Lung (tissue), 12 donors: Measurements from ENCODE around the gene TWIST2. TPM values are rescaled to one million over a fixed set of nuclear protein-coding genes. Genes with fewer than 3 reads are reported as not detected.

ENCODE experiments used
- ATAC-seq: fragments of 200-7000 bp; cut with Tn5 transposase; one replicate; pipeline ENCODE4 v1.9.1; 2020; ENCODE audit warnings: moderate number of reproducible peaks; ENCODE audit not compliant: insufficient read depth, low FRiP score
- DNase-seq, 3 donors: peaks; one replicate each; pipeline ENCODE4 v3.0.0-alpha.2; 2013 to 2017
- H3K27ac ChIP-seq, 2 donors: one replicate each; pipeline ENCODE4 v1.5.1; 2013; ENCODE audit warnings: mild to moderate bottlenecking in 2 of 2, moderate library complexity in 2 of 2, control low read depth in 1 of 2, inconsistent platforms in 1 of 2, low read depth in 1 of 2, low read length in 1 of 2
- H3K27me3 ChIP-seq, 3 donors: one replicate each; pipeline ENCODE4 v1.5.1; 2013; ENCODE audit warnings: low read length in 2 of 3; ENCODE audit not compliant: control insufficient read depth in 3 of 3, insufficient read depth in 3 of 3
- H3K36me3 ChIP-seq, 4 donors: one replicate each; pipeline ENCODE4 v1.5.1; 2013; ENCODE audit warnings: low read length in 4 of 4, mild to moderate bottlenecking in 1 of 4, moderate library complexity in 1 of 4; ENCODE audit not compliant: control insufficient read depth in 4 of 4, insufficient read depth in 4 of 4
- H3K4me1 ChIP-seq, 5 donors: one replicate each; pipeline ENCODE4 v1.5.1; 2013; ENCODE audit warnings: low read length in 5 of 5, mild to moderate bottlenecking in 2 of 5, moderate library complexity in 1 of 5; ENCODE audit not compliant: control insufficient read depth in 5 of 5, insufficient read depth in 5 of 5
- H3K4me3 ChIP-seq: one replicate; pipeline ENCODE4 v1.5.1; 2013; ENCODE audit warnings: mild to moderate bottlenecking, control low read depth, moderate library complexity
- H3K9ac ChIP-seq, 2 donors: one replicate each; pipeline ENCODE4 v1.5.1; 2013; ENCODE audit warnings: low read length in 2 of 2, control low read depth in 1 of 2; ENCODE audit not compliant: insufficient read depth in 1 of 2
- H3K9me3 ChIP-seq, 4 donors: one replicate each; pipeline ENCODE4 v1.5.1; 2013; ENCODE audit warnings: low read length in 3 of 4, mild to moderate bottlenecking in 1 of 4, moderate library complexity in 1 of 4; ENCODE audit not compliant: control insufficient read depth in 4 of 4, insufficient read depth in 3 of 4
- CTCF ChIP-seq: IDR thresholded peaks from 2 replicates; pipeline ENCODE4 v1.5.1; 2012; ENCODE audit warnings: mild to moderate bottlenecking; ENCODE audit errors: control extremely low read depth, extremely low read depth
- WGBS, 2 donors: extraction: QIAGEN DNeasy Blood & Tissue Kit; methylation state at CpG; one replicate each; pipeline ENCODE4 v1.1.7; 2013; 5-methylcytosine and 5-hydroxymethylcytosine counted together
- polyA plus RNA-seq, 2 donors: library from polyadenylated mRNA; stranded (reverse); fragments of 200-250 nt; gene quantifications; one replicate each; pipeline ENCODE4 v1.2.1, GENCODE V29; 2013
- total RNA-seq, 2 donors: library from RNA; depleted of rRNA in 1 of 2; stranded (reverse); fragments of >200 nt in 1 of 2; gene quantifications; one replicate each; pipeline ENCODE4 v1.2.1, GENCODE V29; 2014 to 2021
- donor health status: control.
- donor health status: control.
- donor health status: Bipolar disorder and iron deficiency.
- donor health status: healthy.
- donor health status: DM: yes; HTN: yes; CAD: no.

Gene TWIST2
- total and polyA plus RNA-seq, 4 donors, result 10.1 to 14.8 (median 11.7) TPM

GRCh38 chr2:238838786-238839327 is 9.0 kb upstream of the TWIST2 start:
- no peak overlapping the region for H3K27ac ChIP-seq

GRCh38 chr2:238839428-238839827 is 8.5 kb upstream of the TWIST2 start:
- no peaks in the 10 kb centered on the region for H3K36me3 ChIP-seq
- H3K27ac ChIP-seq, result no peak overlapping the region
- peaks cover 0 to 1% (median 0%) of the 10 kb centered on the region in 5 donors for H3K4me1 ChIP-seq
- H3K27me3 ChIP-seq, result peaks cover 0 to 37% (median 9%) of the 10 kb centered on the region in 3 donors
- 94 to 97% methylated on average over 2 of the region's 2 CpGs for WGBS, 2 donors
- no peak for DNase-seq
- H3K9me3 ChIP-seq, result peaks cover 0 to 11% (median 2%) of the 10 kb centered on the region in 4 donors
- no peak for ATAC-seq
- H3K9ac ChIP-seq, result no peak overlapping the region
- TF ChIP-seq CTCF, result no peak
- H3K4me3 ChIP-seq, result no peak overlapping the region

More at GRCh38 chr2:238838786-238839327, 9.0 kb upstream of the TWIST2 start:
- no peak for DNase-seq
- no peaks in the 10 kb centered on the region for H3K36me3 ChIP-seq
- H3K4me3 ChIP-seq, result no peak overlapping the region
- ATAC-seq, result no peak
- peaks cover 0 to 11% (median 2%) of the 10 kb centered on the region in 4 donors for H3K9me3 ChIP-seq
- TF ChIP-seq CTCF, result no peak
- H3K4me1 ChIP-seq, result peaks cover 0 to 1% (median 0%) of the 10 kb centered on the region in 5 donors
- H3K27me3 ChIP-seq, result peaks cover 0 to 31% (median 6%) of the 10 kb centered on the region in 3 donors
- no peak overlapping the region for H3K9ac ChIP-seq

- no peak overlapping the region for H3K4me3 ChIP-seq
- WGBS, 2 donors, result 74 to 82% methylated on average over 10 of the region's 10 CpGs
- H3K9me3 ChIP-seq, result peaks cover 0 to 11% (median 2%) of the 10 kb centered on the region in 4 donors
- H3K27me3 ChIP-seq, result peaks cover 0 to 43% (median 17%) of the 10 kb centered on the region in 3 donors
- H3K4me1 ChIP-seq, result no peaks in the 10 kb centered on the region
- H3K9ac ChIP-seq, result no peak overlapping the region
- H3K36me3 ChIP-seq, result no peaks in the 10 kb centered on the region
- H3K27ac ChIP-seq, result no peak overlapping the region
- DNase-seq (no peak), ATAC-seq (no peak)
- no peak for TF ChIP-seq CTCF
Measured at GRCh38 chr2:238841542-238842164, 6.2 kb upstream of the TWIST2 start.
